ENCODE measurements around the gene B4GALNT4.
"Not testable (repeated sequence)": the region's sequence is repeated elsewhere in the genome, so short reads cannot be mapped to it uniquely, and the experiment has no call there.

The B4GALNT4 gene

GRCh38 chr11:355581-356458, 13.5 kb upstream of the B4GALNT4 start:
- peak; percentile 59 to 90 for DNase-seq (ENCODE audit: low read depth in 1 of 2, low spot score in 1 of 2)
- in situ Hi-C loops (cut with HindIII; ENCODE audit: low pct_unique_long_range_greater_than_20kb, low sequenced_read_pairs) = no loop called here
- no peak for TF ChIP-seq JUND (IDR thresholded peaks at IDR 0.05; ENCODE audit: low read depth)

- DNase-seq (ENCODE audit: low read depth in 1 of 2, low spot score in 1 of 2) = no peak
- no peak for TF ChIP-seq JUND (IDR thresholded peaks at IDR 0.05; ENCODE audit: low read depth)
- in situ Hi-C loops (cut with HindIII; ENCODE audit: low pct_unique_long_range_greater_than_20kb, low sequenced_read_pairs) = no loop called here
Observed at GRCh38 chr11:356610-357009, 12.7 kb upstream of the B4GALNT4 start.

- in situ Hi-C loops (cut with HindIII; ENCODE audit: low pct_unique_long_range_greater_than_20kb, low sequenced_read_pairs) = no loop called here
- DNase-seq (ENCODE audit: low read depth in 1 of 2, low spot score in 1 of 2) = no peak
- no peak for TF ChIP-seq JUND (IDR thresholded peaks at IDR 0.05; ENCODE audit: low read depth)
Observed at GRCh38 chr11:357582-357981, 11.7 kb upstream of the B4GALNT4 start.

- TF ChIP-seq JUND (IDR thresholded peaks at IDR 0.05; ENCODE audit: low read depth) = no peak
- in situ Hi-C loops (cut with HindIII; ENCODE audit: low pct_unique_long_range_greater_than_20kb, low sequenced_read_pairs) = no loop called here
- DNase-seq (ENCODE audit: low read depth in 1 of 2, low spot score in 1 of 2) = no peak
Observed at GRCh38 chr11:358129-358800, 11.0 kb upstream of the B4GALNT4 start.

- no peak for DNase-seq (ENCODE audit: low read depth in 1 of 2, low spot score in 1 of 2)
- in situ Hi-C loops (cut with HindIII; ENCODE audit: low pct_unique_long_range_greater_than_20kb, low sequenced_read_pairs) = no loop called here
- TF ChIP-seq JUND (IDR thresholded peaks at IDR 0.05; ENCODE audit: low read depth) = no peak
Observed at GRCh38 chr11:359181-359714, 10.1 kb upstream of the B4GALNT4 start.

GRCh38 chr11:360326-361280, 8.7 kb upstream of the B4GALNT4 start:
- in situ Hi-C loops (cut with HindIII; ENCODE audit: low pct_unique_long_range_greater_than_20kb, low sequenced_read_pairs) = no loop called here
- no peak for DNase-seq (ENCODE audit: low read depth in 1 of 2, low spot score in 1 of 2)
- no peak for TF ChIP-seq JUND (IDR thresholded peaks at IDR 0.05; ENCODE audit: low read depth)

- DNase-seq (ENCODE audit: low read depth in 1 of 2, low spot score in 1 of 2) = no peak
- in situ Hi-C loops (cut with HindIII; ENCODE audit: low pct_unique_long_range_greater_than_20kb, low sequenced_read_pairs) = no loop called here
- TF ChIP-seq JUND (IDR thresholded peaks at IDR 0.05; ENCODE audit: low read depth) = no peak
Observed at GRCh38 chr11:362642-363442, 6.5 kb upstream of the B4GALNT4 start.

- in situ Hi-C loops (cut with HindIII; ENCODE audit: low pct_unique_long_range_greater_than_20kb, low sequenced_read_pairs); DNase-seq (ENCODE audit: low read depth in 1 of 2, low spot score in 1 of 2): not testable (repeated sequence)
Observed at GRCh38 chr11:363443-363805, 5.9 kb upstream of the B4GALNT4 start.

GRCh38 chr11:363948-364761, 5.1 kb upstream of the B4GALNT4 start:
- peak; percentile 85 to 90 for DNase-seq (ENCODE audit: low read depth in 1 of 2, low spot score in 1 of 2)

GRCh38 chr11:364991-365725, 4.1 kb upstream of the B4GALNT4 start:
- DNase-seq (ENCODE audit: low read depth in 1 of 2, low spot score in 1 of 2) = no peak
- TF ChIP-seq JUND (IDR thresholded peaks at IDR 0.05; ENCODE audit: low read depth) = no peak
- in situ Hi-C loops (cut with HindIII; ENCODE audit: low pct_unique_long_range_greater_than_20kb, low sequenced_read_pairs) = no loop called here

More at GRCh38 chr11:363948-364761, 5.1 kb upstream of the B4GALNT4 start:
- in situ Hi-C loops (cut with HindIII; ENCODE audit: low pct_unique_long_range_greater_than_20kb, low sequenced_read_pairs) = no loop called here
- TF ChIP-seq JUND (IDR thresholded peaks at IDR 0.05; ENCODE audit: low read depth) = no peak

Measured in T47D (cell line).